Prostate gland (tissue), 2 donors: ENCODE results near the gene HOMEZ.

Experiments used
- POLR2A ChIP-seq: fragments of 450-650 bp; IDR thresholded peaks from one replicate; pipeline ENCODE4 v1.6.1; 2016; ENCODE audit warnings: antibody characterized with exemption, mild to moderate bottlenecking
- TF ChIP-seq, protein P1 (sequence below), 4 experiments: fragments of 200-600 bp in 2 of 4; fragments of 450-650 bp in 2 of 4; sonication (generic) in 2 of 4; IDR thresholded peaks; 1 replicate in 3 of 4; 2 replicates in 1 of 4; pipeline ENCODE4 v1.5.1; 2016 to 2019; ENCODE audit warnings: antibody characterized with exemption in 4 of 4, mild to moderate bottlenecking in 2 of 4, moderate library complexity in 2 of 4

DNA sequence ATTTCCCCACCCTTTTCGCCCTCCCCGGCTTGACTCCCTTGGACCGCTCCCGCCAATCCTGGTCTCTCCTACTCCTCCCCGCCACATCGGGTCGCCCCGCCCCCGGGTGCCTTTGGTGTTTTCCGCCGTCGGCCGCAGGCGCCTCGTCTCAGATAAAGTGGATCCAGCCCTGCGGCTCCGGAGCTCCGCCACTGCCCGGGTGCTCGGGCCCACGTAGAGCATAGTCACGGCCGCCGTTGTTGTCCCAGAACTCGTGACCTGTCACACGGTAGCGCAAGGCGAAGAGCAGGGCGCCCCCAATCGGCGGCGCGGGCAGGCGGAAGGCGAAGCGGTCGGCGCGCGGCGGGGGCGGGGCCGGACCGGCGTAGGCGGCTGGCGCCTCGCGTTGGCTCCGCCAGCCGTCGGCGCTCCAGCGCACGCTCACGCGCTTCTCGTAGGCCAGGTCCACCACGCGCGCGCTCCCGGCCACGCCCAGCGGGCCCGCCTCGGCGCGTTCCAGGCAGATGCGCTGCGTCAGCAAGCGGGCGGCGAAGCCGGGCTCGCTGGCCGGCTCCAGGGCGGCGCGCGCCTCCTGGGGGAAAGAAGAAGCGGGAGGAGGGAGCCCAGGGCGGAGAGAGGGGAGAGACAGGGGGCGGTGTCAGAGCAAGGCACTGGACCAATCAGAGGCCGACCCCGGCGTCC is 15.5 kb upstream of the HOMEZ start:
- TF ChIP-seq POLR2A: peak; percentile 74
- TF ChIP-seq, protein P1, sequence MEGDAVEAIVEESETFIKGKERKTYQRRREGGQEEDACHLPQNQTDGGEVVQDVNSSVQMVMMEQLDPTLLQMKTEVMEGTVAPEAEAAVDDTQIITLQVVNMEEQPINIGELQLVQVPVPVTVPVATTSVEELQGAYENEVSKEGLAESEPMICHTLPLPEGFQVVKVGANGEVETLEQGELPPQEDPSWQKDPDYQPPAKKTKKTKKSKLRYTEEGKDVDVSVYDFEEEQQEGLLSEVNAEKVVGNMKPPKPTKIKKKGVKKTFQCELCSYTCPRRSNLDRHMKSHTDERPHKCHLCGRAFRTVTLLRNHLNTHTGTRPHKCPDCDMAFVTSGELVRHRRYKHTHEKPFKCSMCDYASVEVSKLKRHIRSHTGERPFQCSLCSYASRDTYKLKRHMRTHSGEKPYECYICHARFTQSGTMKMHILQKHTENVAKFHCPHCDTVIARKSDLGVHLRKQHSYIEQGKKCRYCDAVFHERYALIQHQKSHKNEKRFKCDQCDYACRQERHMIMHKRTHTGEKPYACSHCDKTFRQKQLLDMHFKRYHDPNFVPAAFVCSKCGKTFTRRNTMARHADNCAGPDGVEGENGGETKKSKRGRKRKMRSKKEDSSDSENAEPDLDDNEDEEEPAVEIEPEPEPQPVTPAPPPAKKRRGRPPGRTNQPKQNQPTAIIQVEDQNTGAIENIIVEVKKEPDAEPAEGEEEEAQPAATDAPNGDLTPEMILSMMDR (IDR thresholded peaks at IDR 0.05): peak; percentile 87 to 97 (median 93)
